GM19351 (cell line): Measurements from ENCODE around the gene C19orf85.
"Not testable (repeated sequence)": the region's sequence is repeated elsewhere in the genome, so short reads cannot be mapped to it uniquely, and the experiment has no call there.

Source experiments
- ATAC-seq: cut with Tn5 transposase; IDR thresholded peaks from one replicate; pipeline ENCODE4 v1.9.1; 2021; ENCODE audit warnings: mild to moderate bottlenecking, moderate library complexity; ENCODE audit not compliant: unreplicated experiment

C19orf85 gene

GRCh38 chr19:55459950-55460657 lies 4.4 kb downstream of the C19orf85 start:
- ATAC-seq = no peak

- ATAC-seq = no peak
Observed at GRCh38 chr19:55459551-55459949, 5.0 kb downstream of the C19orf85 start.

- ATAC-seq = no peak
Observed at GRCh38 chr19:55457683-55458457, 6.7 kb downstream of the C19orf85 start.

GRCh38 chr19:55456347-55456746 lies 8.2 kb downstream of the C19orf85 start:
- ATAC-seq = no peak

- ATAC-seq = no peak
Observed at GRCh38 chr19:55455576-55456235, 8.8 kb downstream of the C19orf85 start.

- no peak for ATAC-seq
Observed at GRCh38 chr19:55454787-55455243, 9.7 kb downstream of the C19orf85 start.

- ATAC-seq = no peak
Observed at GRCh38 chr19:55453511-55454260, 10.9 kb downstream of the C19orf85 start.

- ATAC-seq = no peak
Observed at GRCh38 chr19:55452749-55453346, 11.7 kb downstream of the C19orf85 start.

- no peak for ATAC-seq
Observed at GRCh38 chr19:55451965-55452748, 12.4 kb downstream of the C19orf85 start.

- no peak for ATAC-seq
Observed at GRCh38 chr19:55451163-55451964, 13.2 kb downstream of the C19orf85 start.

GRCh38 chr19:55449469-55449868 lies 15.1 kb downstream of the C19orf85 start:
- ATAC-seq = no peak

- not testable (repeated sequence) for ATAC-seq
Observed at GRCh38 chr19:55448175-55448490, 16.4 kb downstream of the C19orf85 start.

- no peak for ATAC-seq
Observed at GRCh38 chr19:55447421-55448174, 17.0 kb downstream of the C19orf85 start.

- no peak for ATAC-seq
Observed at GRCh38 chr19:55446060-55446459, 18.5 kb downstream of the C19orf85 start.

- ATAC-seq = no peak
Observed at GRCh38 chr19:55444646-55445045, 19.9 kb downstream of the C19orf85 start.

GRCh38 chr19:55443824-55444480 lies 20.6 kb downstream of the C19orf85 start:
- no peak for ATAC-seq

- ATAC-seq = no peak
Observed at GRCh38 chr19:55443045-55443823, 21.3 kb downstream of the C19orf85 start, which contains the start of gene SHISA7. Gene SHISA7 (minus strand): TSS chr19:55443300. CDS start chr19:55442863, 437 bp downstream.
